GM12878 (cell line): Measurements from ENCODE around the gene MYBPHL. TPM values are rescaled to one million over a fixed set of nuclear protein-coding genes. Genes with fewer than 3 reads are reported as not detected.
A peak's percentile ranks its signal among the peaks of the same experiment; 100 is the strongest.

ENCODE experiments used
- ATAC-seq: fragments of 200-7000 bp; cut with Tn5 transposase; 3 replicates; pipeline ENCODE4 v1.9.1; 2020; ENCODE audit warnings: mild to moderate bottlenecking, moderate library complexity
- BruUV-seq: library from RNA; stranded (reverse); fragments of 400-500 nt; replicated peaks from 2 replicates; lab custom pipeline; 2021; lab: Mats Ljungman, UMichigan
- CTCF ChIA-PET: fragments of 300-600 bp; sonication (Branson Sonifier 250); formaldehyde crosslinking; extraction: SDS; loops from one replicate; lab custom pipeline; 2021; ENCODE audit warnings: inconsistent platforms; lab: Yijun Ruan, JAX
- POLR2A ChIA-PET: fragments of 350-600 bp; formaldehyde crosslinking; extraction: SDS; loops from one replicate; lab custom pipeline; 2021; ENCODE audit warnings: inconsistent platforms; lab: Charles Lee
- RAD21 ChIA-PET: fragments of 300-600 bp; sonication (Branson Sonifier 250); formaldehyde crosslinking; loops from one replicate; lab custom pipeline; 2023; ENCODE audit warnings: antibody characterized with exemption; ENCODE audit not compliant: unreplicated experiment; lab: Charles Lee
- SMC1A ChIA-PET: fragments of 300-600 bp; sonication (Branson Sonifier 250); formaldehyde crosslinking; loops from one replicate; lab custom pipeline; 2023; ENCODE audit not compliant: unreplicated experiment, uncharacterized antibody; lab: Charles Lee
- DNase-seq: peaks from one replicate; pipeline ENCODE4 v3.0.0-alpha.2; 2011; ENCODE audit warnings: low read depth, low spot score
- FAIRE-seq: peaks from 3 replicates; lab custom pipeline; 2011; peaks lifted over from hg19 to GRCh38; lab: Jason Lieb, UNC
- H2AFZ ChIP-seq: 2 replicates; pipeline ENCODE4 v1.6.0; 2011; ENCODE audit warnings: low read depth, low read length, control low read depth; ENCODE audit not compliant: control insufficient read depth
- H3K27ac ChIP-seq: 2 replicates; pipeline ENCODE4 v1.5.1; 2011; ENCODE audit warnings: control low read depth; ENCODE audit not compliant: control insufficient read depth, insufficient read depth
- H3K27me3 ChIP-seq, 2 experiments: replicated peaks in 1 of 2; 2 replicates each; pipeline versions ENCODE4 v1.6.0 to v1.6.1; 2011; ENCODE audit warnings: low read length in 1 of 2; ENCODE audit not compliant: control insufficient read depth in 2 of 2, insufficient read depth in 2 of 2
- H3K36me3 ChIP-seq, 2 experiments: 2 replicates each; pipeline ENCODE4 v1.5.1; 2011; ENCODE audit warnings: low read length in 1 of 2; ENCODE audit not compliant: control insufficient read depth in 2 of 2, insufficient read depth in 2 of 2
- H3K4me1 ChIP-seq: 2 replicates; pipeline ENCODE4 v1.6.1; 2011; ENCODE audit warnings: mild to moderate bottlenecking, low read length, moderate library complexity, mixed read lengths; ENCODE audit not compliant: control insufficient read depth, insufficient read depth
- H3K4me2 ChIP-seq: 2 replicates; pipeline ENCODE4 v1.6.0; 2011; ENCODE audit warnings: control low read depth; ENCODE audit not compliant: control insufficient read depth, insufficient read depth
- H3K4me3 ChIP-seq: fragments of 200-600 bp; sonication (generic); 2 replicates; pipeline ENCODE4 v1.5.1; 2016
- H3K79me2 ChIP-seq: 2 replicates; pipeline ENCODE4 v1.6.0; 2011; ENCODE audit warnings: low read length; ENCODE audit not compliant: control insufficient read depth, insufficient read depth
- H3K9ac ChIP-seq: 2 replicates; pipeline ENCODE4 v1.8.0; 2011; ENCODE audit warnings: low read length, control low read depth, mixed read lengths; ENCODE audit not compliant: control insufficient read depth, insufficient read depth
- H3K9me3 ChIP-seq: replicated peaks from 3 replicates; pipeline ENCODE4 v1.5.1; 2011; ENCODE audit warnings: mild to moderate bottlenecking, low read length; ENCODE audit not compliant: control insufficient read depth, insufficient read depth
- H4K20me1 ChIP-seq: 2 replicates; pipeline ENCODE4 v1.6.0; 2011; ENCODE audit not compliant: control insufficient read depth, insufficient read depth
- CEBPZ ChIP-seq: fragments of 150-350 bp; IDR thresholded peaks from 2 replicates; pipeline ENCODE4 v1.6.1; 2016; ENCODE audit warnings: low read depth, low read length
- HDGF ChIP-seq: fragments of 450-650 bp; IDR thresholded peaks from 2 replicates; pipeline ENCODE4 v1.6.1; 2016; ENCODE audit warnings: antibody characterized with exemption
- MEF2A ChIP-seq: IDR thresholded peaks from 2 replicates; pipeline ENCODE4 v1.6.1; 2011; ENCODE audit warnings: low read depth, mild to moderate bottlenecking, low read length, moderate library complexity; ENCODE audit not compliant: insufficient read depth
- NFYA ChIP-seq: IDR thresholded peaks from 2 replicates; pipeline ENCODE4 v1.6.1; 2011; ENCODE audit warnings: low read depth, mild to moderate bottlenecking, low read length, improper control_type of control experiment, borderline replicate concordance
- RCOR1 ChIP-seq: conservative IDR thresholded peaks from 2 replicates; pipeline ENCODE4 v1.6.1; 2012; ENCODE audit warnings: low read depth, low read length, improper control_type of control experiment
- STAT3 ChIP-seq: IDR thresholded peaks from 2 replicates; pipeline ENCODE4 v1.6.1; 2011; ENCODE audit warnings: low read depth, low read length, improper control_type of control experiment
- ZNF384 ChIP-seq: IDR thresholded peaks from 2 replicates; pipeline ENCODE4 v1.6.1; 2012; ENCODE audit warnings: low read depth, mild to moderate bottlenecking, low read length, improper control_type of control experiment, borderline replicate concordance
- ZNF687 ChIP-seq: fragments of 450-650 bp; IDR thresholded peaks from 2 replicates; pipeline ENCODE4 v1.6.1; 2017; ENCODE audit warnings: mild to moderate bottlenecking, moderate library complexity
- WGBS: methylation state at CpG from one replicate; pipeline ENCODE4 v1.1.6; 2016; ENCODE audit warnings: low lambda C conversion rate; ENCODE audit not compliant: insufficient replicate concordance, insufficient coverage; ENCODE audit errors: missing lambda C conversion rate; 5-methylcytosine and 5-hydroxymethylcytosine counted together
- in situ Hi-C: fragments of 300-500 bp; cut with MboI; formaldehyde crosslinking; loops from 9 replicates; pipeline ENCODE4 v1.14.3; 2018; ENCODE audit warnings: mixed read lengths
- intact Hi-C: fragments of 100-400 bp; cut with micrococcal nuclease; formaldehyde crosslinking; loops from one replicate; pipeline ENCODE4 v1.14.2; 2022; ENCODE audit not compliant: unreplicated experiment
- polyA plus RNA-seq, 11 experiments: library from polyadenylated mRNA; depleted of rRNA in 4 of 11; unstranded in 6 of 11; stranded (reverse) in 5 of 11; fragments of >200 nt; fragmentation: Nextera tagmentation in 4 of 11; fragmentation: Illumina TruSeq in 1 of 11; extraction: Ambion mirVana in 4 of 11; extraction: Trizol in 1 of 11; gene quantifications; 1 replicate in 1 of 11; 2 replicates in 10 of 11; pipeline versions ENCODE4 v1.2.1 to v1.2.3, GENCODE V29; 2011 to 2016; ENCODE audit warnings: inconsistent platforms in 2 of 11, missing spikeins in 2 of 11, low read depth in 1 of 11
- total RNA-seq, 4 experiments: library from RNA; depleted of rRNA in 3 of 4; stranded (reverse); fragments of >200 nt in 3 of 4; fragmentation: Illumina TruSeq in 1 of 4; extraction: Trizol in 1 of 4; gene quantifications; 2 replicates each; pipeline versions ENCODE4 v1.2.1 to v1.2.3, GENCODE V29; 2013 to 2021

The MYBPHL gene
- total and polyA plus RNA-seq, 10 of the 15 experiments (the other 5 are each of a cell fraction or from before 2014, with no cell fraction given) = 0.16 to 0.75 (median 0.54) TPM; not detected in 7

- Histone ChIP-seq H3K4me1 (no peaks in the 10 kb centered on the region), H2AFZ (no peak overlapping the region), H3K36me3 (peaks cover under 1 to 2% of the 10 kb centered on the region in 2 experiments; a peak in 2 of 4 replicates), H3K9me3 (no peaks in the 10 kb centered on the region), H3K4me2 (no peak overlapping the region), H3K27me3 (no peaks in the 10 kb centered on the region; a peak in 3 of 4 replicates), H3K4me3 (no peak overlapping the region), H3K79me2 (no peaks in the 10 kb centered on the region), H4K20me1 (no peaks in the 10 kb centered on the region), H3K27ac (no peak overlapping the region), H3K9ac (no peak overlapping the region)
- RAD21 ChIA-PET = no interaction called here
- in situ Hi-C loops = no loop called here
- no peak for DNase-seq
- no peak for TF ChIP-seq HDGF
- BruUV-seq = no TSS peak
- 60% methylated on average over 8 of the region's 8 CpGs for WGBS
- POLR2A ChIA-PET = interaction anchor here (0.5 to 1.7 kb wide), 3 partner anchors 12 to 167 kb away, joined by 3 to 6 read pairs (median 5); no protein-coding TSS in a partner anchor
- CTCF ChIA-PET = interaction anchor here (0.6 kb wide), 2 partner anchors 255 to 503 kb away, joined by 3 read pairs; no protein-coding TSS in a partner anchor
- FAIRE-seq = no peak
- SMC1A ChIA-PET = no interaction called here
- ATAC-seq = no peak
- intact Hi-C loops = no loop called here
Observed at GRCh38 chr1:109243860-109244552, 62.8 kb downstream of the MYBPHL start.

- Histone ChIP-seq H3K4me2 (no peak overlapping the region), H4K20me1 (no peaks in the 10 kb centered on the region), H3K9ac (no peak overlapping the region), H3K27ac (no peak overlapping the region), H2AFZ (no peak overlapping the region), H3K4me3 (no peak overlapping the region), H3K36me3 (peaks cover 2 to 8% of the 10 kb centered on the region in 2 experiments; a peak in 3 of 4 replicates), H3K9me3 (no peaks in the 10 kb centered on the region), H3K27me3 (no peaks in the 10 kb centered on the region; a peak in 2 of 4 replicates), H3K79me2 (no peaks in the 10 kb centered on the region), H3K4me1 (no peaks in the 10 kb centered on the region)
- POLR2A ChIA-PET = interaction anchor here (1.7 kb wide), 1 partner anchor 11 kb away, joined by 5 read pairs; no protein-coding TSS in a partner anchor
- SMC1A ChIA-PET = no interaction called here
- intact Hi-C loops = no loop called here
- in situ Hi-C loops = no loop called here
- FAIRE-seq (no peak), ATAC-seq (0 out of 3 replicates have a peak, but pooled peaks have one; percentile 12), DNase-seq (no peak)
- RAD21 ChIA-PET = no interaction called here
- no TSS peak for BruUV-seq
- CTCF ChIA-PET = no interaction called here
- 45% methylated on average over 5 of the region's 5 CpGs for WGBS
- TF ChIP-seq MEF2A (no peak), ZNF687 (no peak), STAT3 (no peak), ZNF384 (no peak), NFYA (no peak), CEBPZ (no peak), RCOR1 (no peak)
Observed at GRCh38 chr1:109243221-109243620, 63.6 kb downstream of the MYBPHL start.
